ENCODE results near the gene TLR9. TPM values are rescaled to one million over a fixed set of nuclear protein-coding genes. Genes with fewer than 3 reads are reported as not detected.

The TLR9 gene
- total RNA-seq, 4 donors from 2014 or later: not detected

DNA sequence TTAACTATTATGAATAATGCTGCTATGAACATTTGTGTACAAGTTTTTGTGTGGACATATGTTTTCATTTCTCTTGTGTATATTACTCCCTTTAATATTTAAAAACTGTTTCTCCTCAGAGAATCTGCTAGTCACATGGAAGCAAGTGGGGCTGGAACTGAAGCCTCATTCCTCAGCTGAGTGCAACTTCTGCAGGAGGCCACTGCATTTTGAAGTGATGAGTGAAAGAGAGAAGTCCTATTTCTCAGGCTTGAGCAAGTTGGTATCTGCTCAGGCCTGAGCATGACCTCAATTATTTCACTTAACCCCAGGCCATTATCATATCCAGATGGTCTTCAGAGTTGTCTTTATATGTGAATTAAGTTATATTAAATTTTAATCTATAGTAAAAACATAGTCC lies 11.5 kb downstream of the TLR9 start:
- Histone ChIP-seq H3K36me3 (peaks cover 32 to 73% (median 40%) of the 10 kb centered on the region in 3 donors), H3K4me1 (peaks cover 20 to 39% (median 31%) of the 10 kb centered on the region in 3 donors)
- TF ChIP-seq, protein P1, sequence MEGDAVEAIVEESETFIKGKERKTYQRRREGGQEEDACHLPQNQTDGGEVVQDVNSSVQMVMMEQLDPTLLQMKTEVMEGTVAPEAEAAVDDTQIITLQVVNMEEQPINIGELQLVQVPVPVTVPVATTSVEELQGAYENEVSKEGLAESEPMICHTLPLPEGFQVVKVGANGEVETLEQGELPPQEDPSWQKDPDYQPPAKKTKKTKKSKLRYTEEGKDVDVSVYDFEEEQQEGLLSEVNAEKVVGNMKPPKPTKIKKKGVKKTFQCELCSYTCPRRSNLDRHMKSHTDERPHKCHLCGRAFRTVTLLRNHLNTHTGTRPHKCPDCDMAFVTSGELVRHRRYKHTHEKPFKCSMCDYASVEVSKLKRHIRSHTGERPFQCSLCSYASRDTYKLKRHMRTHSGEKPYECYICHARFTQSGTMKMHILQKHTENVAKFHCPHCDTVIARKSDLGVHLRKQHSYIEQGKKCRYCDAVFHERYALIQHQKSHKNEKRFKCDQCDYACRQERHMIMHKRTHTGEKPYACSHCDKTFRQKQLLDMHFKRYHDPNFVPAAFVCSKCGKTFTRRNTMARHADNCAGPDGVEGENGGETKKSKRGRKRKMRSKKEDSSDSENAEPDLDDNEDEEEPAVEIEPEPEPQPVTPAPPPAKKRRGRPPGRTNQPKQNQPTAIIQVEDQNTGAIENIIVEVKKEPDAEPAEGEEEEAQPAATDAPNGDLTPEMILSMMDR (IDR thresholded peaks at IDR 0.05): no peak
- no peak for TF ChIP-seq POLR2A (IDR thresholded peaks at IDR 0.05)

DNA sequence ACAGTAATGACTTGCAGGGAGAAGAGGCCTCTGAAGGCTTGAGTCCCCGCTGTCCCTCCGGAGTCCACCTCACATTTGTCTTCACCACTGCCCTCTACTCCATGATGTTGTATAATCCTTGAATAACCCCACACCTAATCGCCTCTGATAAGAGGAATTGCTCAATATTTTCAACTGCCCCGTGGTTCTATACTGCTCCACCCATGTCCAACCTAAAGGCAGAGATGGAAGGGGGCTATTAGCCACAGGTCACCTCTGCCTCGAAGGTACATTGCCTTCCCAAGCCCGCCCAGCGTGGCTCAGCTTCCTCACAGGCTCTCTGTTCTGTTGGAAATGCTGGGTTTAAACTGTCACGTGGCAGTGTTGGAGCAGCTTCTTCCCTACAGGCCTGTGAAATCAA lies 12.4 kb downstream of the TLR9 start:
- WGBS, 2 donors: 72 to 75% methylated on average over 7 to 8 of the region's 8 CpGs
- Histone ChIP-seq H3K4me3 (no peak overlapping the region), H3K9me3 (no peaks in the 10 kb centered on the region), H3K27me3 (no peaks in the 10 kb centered on the region), H3K36me3 (peaks cover 34 to 82% (median 49%) of the 10 kb centered on the region in 3 donors), H3K27ac (no peak overlapping the region), H3K4me1 (peaks cover 20 to 30% (median 22%) of the 10 kb centered on the region in 3 donors)
- TF ChIP-seq, protein P1 (IDR thresholded peaks at IDR 0.05): no peak
- no peak for TF ChIP-seq POLR2A (IDR thresholded peaks at IDR 0.05)
- no peak for DNase-seq
- intact Hi-C loops (cut with DNase I): no loop called here

More for the DNA sequence above, 11.5 kb downstream of the TLR9 start:
- intact Hi-C loops (cut with DNase I): no loop called here
- DNase-seq: no peak
- Histone ChIP-seq H3K9me3 (no peaks in the 10 kb centered on the region), H3K27me3 (no peaks in the 10 kb centered on the region), H3K27ac (no peak overlapping the region), H3K4me3 (no peak overlapping the region)

DNA sequence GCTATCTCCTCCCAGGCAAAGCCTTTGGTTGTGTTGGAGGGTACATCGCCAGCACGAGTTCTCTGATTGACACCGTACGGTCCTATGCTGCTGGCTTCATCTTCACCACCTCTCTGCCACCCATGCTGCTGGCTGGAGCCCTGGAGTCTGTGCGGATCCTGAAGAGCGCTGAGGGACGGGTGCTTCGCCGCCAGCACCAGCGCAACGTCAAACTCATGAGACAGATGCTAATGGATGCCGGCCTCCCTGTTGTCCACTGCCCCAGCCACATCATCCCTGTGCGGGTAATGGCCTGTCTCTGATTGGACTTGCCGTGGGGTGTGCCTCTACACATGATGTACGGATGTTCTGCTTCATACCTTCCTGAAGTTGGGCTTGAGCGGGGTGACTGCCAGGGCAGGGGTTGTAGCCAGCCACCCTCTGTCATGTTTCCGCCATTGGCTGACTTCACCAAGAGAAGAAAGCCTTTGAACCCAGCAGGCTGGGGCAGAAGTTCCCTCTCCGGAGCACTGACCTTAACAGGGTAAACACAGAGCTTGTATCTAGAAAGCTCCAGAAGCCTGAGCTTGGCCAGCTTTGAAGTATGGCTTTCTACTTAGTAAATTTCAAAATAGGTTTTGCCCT lies 14.1 kb downstream of the TLR9 start:
- no peaks in the 10 kb centered on the region for H3K9me3 ChIP-seq
- peaks cover 6 to 14% (median 8%) of the 10 kb centered on the region in 3 donors for H3K4me1 ChIP-seq
- intact Hi-C loops (cut with DNase I): no loop called here
- H3K4me3 ChIP-seq: no peak overlapping the region
- H3K27ac ChIP-seq: no peak overlapping the region
- peaks cover 34 to 98% (median 60%) of the 10 kb centered on the region in 3 donors for H3K36me3 ChIP-seq
- TF ChIP-seq, protein P1 (IDR thresholded peaks at IDR 0.05): no peak
- no peak for TF ChIP-seq POLR2A (IDR thresholded peaks at IDR 0.05)
- 96 to 97% methylated on average over 9 to 11 of the region's 18 CpGs for WGBS, 2 donors
- DNase-seq: no peak
- H3K27me3 ChIP-seq: no peaks in the 10 kb centered on the region

DNA sequence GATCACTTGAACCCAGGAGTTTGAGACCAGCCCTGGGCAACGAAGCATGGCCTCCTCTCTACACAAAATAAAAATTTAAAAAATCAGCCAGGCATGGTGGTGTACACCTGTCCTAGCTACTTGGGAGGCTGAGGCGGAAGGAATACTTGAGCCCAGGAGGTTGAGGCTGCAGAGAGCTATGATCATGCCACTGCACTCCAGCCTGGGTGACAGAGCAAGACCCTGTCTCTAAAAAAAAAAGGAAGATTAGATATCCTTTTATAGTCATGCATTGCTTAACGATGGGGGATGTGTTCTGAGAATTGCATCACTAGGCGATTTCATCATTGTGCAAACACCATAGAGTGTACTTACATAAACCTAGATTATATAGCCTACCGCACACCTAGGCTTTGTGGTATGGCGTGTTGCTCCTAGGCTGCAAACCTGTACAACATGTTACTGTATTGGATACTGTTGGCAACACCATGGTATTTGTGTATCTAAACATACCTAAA lies 14.8 kb downstream of the TLR9 start:
- intact Hi-C loops (cut with DNase I): no loop called here
- no peak for DNase-seq
- Histone ChIP-seq H3K27ac (no peak overlapping the region), H3K36me3 (peaks cover 34 to 100% (median 60%) of the 10 kb centered on the region in 3 donors), H3K4me3 (no peak overlapping the region), H3K9me3 (no peaks in the 10 kb centered on the region), H3K27me3 (no peaks in the 10 kb centered on the region), H3K4me1 (peaks cover 0 to 11% (median 10%) of the 10 kb centered on the region in 3 donors)
- TF ChIP-seq, protein P1 (IDR thresholded peaks at IDR 0.05): no peak
- no peak for TF ChIP-seq POLR2A (IDR thresholded peaks at IDR 0.05)
- WGBS, 2 donors: 40 to 66% methylated on average over 6 of the region's 6 CpGs

DNA sequence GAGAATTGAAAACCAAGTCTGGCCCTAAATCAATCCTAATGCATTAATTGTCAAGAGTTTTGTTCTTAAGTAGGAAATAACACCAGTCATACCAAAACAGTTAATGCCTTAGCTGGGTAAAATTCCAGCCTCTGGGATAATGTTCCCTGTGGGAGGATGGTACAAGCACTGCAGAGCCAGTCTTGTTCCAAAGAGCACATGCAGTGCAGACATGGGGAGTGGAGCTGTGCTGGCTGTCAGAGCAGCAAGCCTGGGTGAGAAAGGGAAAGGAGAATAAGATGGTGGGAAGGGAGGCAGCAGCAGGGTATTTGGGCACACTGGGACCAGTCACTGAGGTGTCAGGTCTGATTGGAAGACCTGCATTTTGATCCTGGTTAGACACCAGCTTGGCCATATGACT lies 15.4 kb downstream of the TLR9 start:
- TF ChIP-seq, protein P1 (IDR thresholded peaks at IDR 0.05): no peak
- TF ChIP-seq POLR2A (IDR thresholded peaks at IDR 0.05): no peak
- intact Hi-C loops (cut with DNase I): no loop called here
- no peak overlapping the region for H3K27ac ChIP-seq

More for the DNA sequence above, 15.4 kb downstream of the TLR9 start:
- Histone ChIP-seq H3K36me3 (peaks cover 40 to 100% (median 60%) of the 10 kb centered on the region in 3 donors), H3K4me1 (peaks cover 0 to 15% (median 13%) of the 10 kb centered on the region in 3 donors), H3K27me3 (no peaks in the 10 kb centered on the region), H3K4me3 (no peak overlapping the region), H3K9me3 (no peaks in the 10 kb centered on the region)
- no peak for DNase-seq
